Endothelial cell of umbilical vein (primary cell): ENCODE results near the gene GRPEL1.

Experiments
- EZH2 ChIP-seq: IDR thresholded peaks from 2 replicates; pipeline ENCODE4 v1.6.1; 2012; ENCODE audit warnings: borderline replicate concordance, low read depth, mild to moderate bottlenecking, moderate library complexity, low read length, inconsistent platforms; ENCODE audit not compliant: severe bottlenecking
- JUN ChIP-seq: IDR thresholded peaks from 2 replicates; pipeline ENCODE4 v1.6.1; 2011; ENCODE audit warnings: borderline replicate concordance, low read depth; ENCODE audit not compliant: insufficient read length, insufficient read depth
- MAX ChIP-seq: IDR thresholded peaks from 2 replicates; pipeline ENCODE4 v1.6.1; 2011; ENCODE audit not compliant: insufficient read depth, insufficient read length
- POLR2A ChIP-seq: IDR thresholded peaks from 2 replicates; pipeline ENCODE4 v1.6.1; 2012; ENCODE audit warnings: low read depth, mild to moderate bottlenecking, control low read depth, low read length
- POLR2AphosphoS5 ChIP-seq: IDR thresholded peaks from 2 replicates; pipeline ENCODE4 v1.6.1; 2012; ENCODE audit warnings: low read depth, mild to moderate bottlenecking, control low read depth, low read length, moderate library complexity; ENCODE audit not compliant: insufficient read depth
- TF ChIP-seq, protein P1 (sequence below), 2 donors: IDR thresholded peaks; 1 replicate in 1 of 2; 2 replicates in 1 of 2; pipeline ENCODE4 v1.5.1; 2011; ENCODE audit warnings: low read length in 2 of 2, mild to moderate bottlenecking in 2 of 2, moderate library complexity in 2 of 2, control low read depth in 1 of 2, inconsistent platforms in 1 of 2, low read depth in 1 of 2; ENCODE audit not compliant: insufficient read depth in 1 of 2; ENCODE audit errors: extremely low read depth in 1 of 2

DNA sequence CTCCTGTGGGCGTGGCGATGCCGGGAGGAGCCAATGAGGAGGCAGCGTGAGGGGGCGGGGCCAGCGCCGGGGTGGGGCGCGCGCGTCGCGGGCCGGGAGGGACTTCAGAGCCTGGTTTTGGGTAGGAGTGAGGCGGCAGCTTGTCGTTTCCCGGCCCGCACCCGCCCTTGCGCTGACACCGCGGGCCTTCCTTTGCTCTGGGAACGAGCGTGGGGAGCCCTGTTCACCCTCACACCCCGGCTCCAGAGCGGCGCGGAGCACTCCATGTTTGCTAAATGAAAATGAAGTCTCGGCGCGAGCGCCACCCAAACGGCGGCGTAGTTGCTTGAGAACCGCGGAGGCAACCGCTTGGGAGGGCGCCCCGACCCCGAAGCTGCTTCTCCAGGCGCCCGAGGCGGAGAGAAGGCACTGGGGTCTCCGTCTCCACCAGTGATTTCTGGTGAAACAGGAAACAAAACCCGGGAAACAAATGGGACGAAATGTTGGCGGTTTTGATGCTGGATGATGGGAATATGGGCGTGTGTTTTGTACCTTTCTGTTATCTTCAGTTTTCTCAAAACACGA, 497 bp upstream of the GRPEL1 start:
- peak; percentile 40 for TF ChIP-seq POLR2AphosphoS5
- TF ChIP-seq, protein P1, sequence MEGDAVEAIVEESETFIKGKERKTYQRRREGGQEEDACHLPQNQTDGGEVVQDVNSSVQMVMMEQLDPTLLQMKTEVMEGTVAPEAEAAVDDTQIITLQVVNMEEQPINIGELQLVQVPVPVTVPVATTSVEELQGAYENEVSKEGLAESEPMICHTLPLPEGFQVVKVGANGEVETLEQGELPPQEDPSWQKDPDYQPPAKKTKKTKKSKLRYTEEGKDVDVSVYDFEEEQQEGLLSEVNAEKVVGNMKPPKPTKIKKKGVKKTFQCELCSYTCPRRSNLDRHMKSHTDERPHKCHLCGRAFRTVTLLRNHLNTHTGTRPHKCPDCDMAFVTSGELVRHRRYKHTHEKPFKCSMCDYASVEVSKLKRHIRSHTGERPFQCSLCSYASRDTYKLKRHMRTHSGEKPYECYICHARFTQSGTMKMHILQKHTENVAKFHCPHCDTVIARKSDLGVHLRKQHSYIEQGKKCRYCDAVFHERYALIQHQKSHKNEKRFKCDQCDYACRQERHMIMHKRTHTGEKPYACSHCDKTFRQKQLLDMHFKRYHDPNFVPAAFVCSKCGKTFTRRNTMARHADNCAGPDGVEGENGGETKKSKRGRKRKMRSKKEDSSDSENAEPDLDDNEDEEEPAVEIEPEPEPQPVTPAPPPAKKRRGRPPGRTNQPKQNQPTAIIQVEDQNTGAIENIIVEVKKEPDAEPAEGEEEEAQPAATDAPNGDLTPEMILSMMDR (IDR thresholded peaks at IDR 0.05; ENCODE audit: extremely low read depth in 1 of 2, insufficient read depth in 1 of 2, low read depth in 1 of 2, low read length in 2 of 2), result peak in 1 of 2 donors; percentile 0
- TF ChIP-seq JUN, result no peak
- no peak for TF ChIP-seq EZH2
- no peak for TF ChIP-seq MAX
- peak; percentile 62 for TF ChIP-seq POLR2A
